ENCODE measurements around the gene NEK4.
"Not testable (repeated sequence)": the region's sequence is repeated elsewhere in the genome, so short reads cannot be mapped to it uniquely, and the experiment has no call there.

Gene NEK4

DNA sequence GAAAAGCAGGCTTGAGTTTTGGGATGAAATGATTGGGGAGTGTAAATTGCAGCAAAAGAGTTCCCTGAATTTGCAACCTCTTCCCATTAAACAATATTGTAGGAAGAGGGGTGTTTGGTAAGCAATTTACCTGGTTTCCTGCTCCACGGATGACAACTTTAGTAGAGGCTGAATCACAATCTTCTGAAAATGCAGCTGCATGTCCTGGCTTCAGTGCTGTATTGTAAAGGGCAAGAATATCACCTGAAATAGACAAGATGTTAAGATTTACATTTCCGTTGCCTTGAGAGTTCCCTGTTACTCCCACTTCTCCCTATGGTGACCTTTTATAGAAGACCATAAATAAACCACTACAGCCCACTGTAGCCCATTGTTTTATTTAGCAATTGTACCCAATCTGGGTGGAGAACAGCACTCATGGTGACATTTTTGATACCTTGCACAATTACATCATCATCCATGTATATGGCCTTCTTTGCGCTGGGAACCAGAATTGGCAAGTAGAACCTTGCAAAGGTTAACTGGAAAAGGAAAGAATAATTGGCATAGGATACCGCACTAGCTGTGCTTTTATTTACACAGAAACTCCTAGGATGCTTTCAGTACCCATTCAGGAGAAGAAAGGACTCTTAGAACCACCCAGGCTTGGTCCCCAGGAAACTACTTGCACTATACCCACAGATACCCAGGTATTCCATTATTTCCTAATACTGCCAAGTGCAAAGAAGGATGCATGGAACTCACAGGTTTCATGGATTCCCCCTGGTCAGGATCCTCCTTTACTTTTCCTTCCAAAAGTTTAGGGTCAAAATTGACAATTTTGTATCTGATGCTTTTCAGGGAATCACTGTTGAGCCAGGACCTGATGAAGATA is 74.7 kb downstream of the NEK4 start:
- no peak for DNase-seq

DNA sequence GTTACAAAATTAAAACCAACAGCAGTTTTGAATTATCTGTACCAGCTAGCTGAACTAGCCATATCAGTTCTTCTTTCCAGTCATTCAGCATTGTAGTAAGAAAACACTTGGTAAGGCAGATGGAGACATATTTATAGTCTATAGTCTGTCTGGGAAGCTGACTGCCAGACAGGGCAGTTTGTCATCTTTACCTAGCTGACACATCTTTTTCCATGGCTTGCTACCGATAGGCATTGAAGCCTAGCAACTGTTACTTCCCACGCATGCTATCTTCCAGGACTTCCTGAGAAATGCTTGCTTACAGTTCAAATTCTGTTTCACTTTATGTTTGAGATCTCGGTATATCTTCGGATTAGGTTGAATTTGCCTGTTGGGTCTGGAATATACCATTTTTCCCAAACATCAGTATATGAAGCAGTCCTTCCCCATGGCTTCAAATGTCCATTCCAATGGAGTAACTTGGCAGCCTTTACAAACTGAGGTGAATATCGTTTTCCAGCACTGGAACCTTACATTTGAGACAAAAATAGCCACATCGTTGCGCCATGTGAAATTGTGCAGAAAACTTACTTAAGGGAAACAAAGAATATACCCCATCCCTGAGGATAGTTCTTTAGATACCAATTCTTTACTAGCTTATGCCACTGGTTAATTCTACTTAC is 76.1 kb downstream of the NEK4 start:
- no peak for DNase-seq

DNA sequence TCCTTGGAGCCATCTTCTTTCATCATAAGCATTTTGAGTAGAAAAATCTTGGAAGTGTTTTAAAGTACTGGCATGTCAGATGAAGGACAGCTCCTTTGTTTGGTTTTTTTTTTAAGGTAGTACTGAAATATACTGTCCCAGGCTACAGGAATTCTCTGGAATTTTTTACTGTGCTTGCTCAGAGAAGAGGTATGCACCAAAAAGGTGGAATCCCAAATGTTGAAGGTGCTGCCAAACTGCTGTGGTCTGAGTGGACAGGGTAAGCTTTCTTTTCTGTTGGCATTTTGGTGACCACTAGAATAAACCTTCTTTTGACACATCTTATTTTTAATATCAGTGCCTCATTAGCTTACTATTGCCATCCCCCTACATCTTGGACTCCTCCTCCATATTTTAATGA is 77.7 kb downstream of the NEK4 start:
- no peak for DNase-seq

DNA sequence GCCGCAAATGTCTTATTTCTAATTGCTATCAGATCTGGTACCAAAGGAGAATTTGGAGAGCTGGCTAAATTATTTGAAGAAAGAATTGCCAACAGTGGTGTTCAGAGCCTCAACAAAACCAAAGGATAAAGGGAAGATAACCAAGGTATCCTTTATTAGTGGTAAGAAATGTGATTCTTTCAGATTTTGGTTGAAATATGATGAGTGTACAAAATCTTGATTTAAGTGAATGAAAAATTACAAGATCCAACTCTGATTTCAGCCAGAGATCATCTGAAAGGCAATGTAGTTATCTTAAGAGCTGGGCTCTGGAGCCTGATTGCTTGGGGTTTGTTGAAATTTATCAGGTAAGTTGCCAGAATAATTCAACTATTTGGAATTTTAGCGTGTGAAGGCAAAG is 80.2 kb downstream of the NEK4 start:
- DNase-seq, result no peak

DNA sequence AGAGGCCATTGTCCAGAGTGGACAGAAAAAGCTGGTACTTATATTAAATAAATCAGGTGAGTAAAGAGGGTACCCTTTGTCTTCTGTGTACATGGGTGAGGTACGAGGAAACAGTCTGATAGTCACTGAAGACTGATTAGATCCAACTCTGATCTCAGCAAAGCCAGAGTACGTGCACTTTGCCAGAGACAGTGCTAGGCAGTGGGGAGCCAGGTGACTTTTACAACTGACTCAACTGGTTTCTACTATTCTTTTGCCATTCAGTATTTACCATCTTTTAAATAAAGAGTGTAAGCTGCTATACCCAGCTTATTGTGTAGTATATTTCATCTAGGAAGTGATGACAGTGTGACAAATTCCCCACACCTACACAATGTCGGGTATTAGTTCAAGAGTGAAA is 81.6 kb downstream of the NEK4 start:
- no peak for DNase-seq

DNA sequence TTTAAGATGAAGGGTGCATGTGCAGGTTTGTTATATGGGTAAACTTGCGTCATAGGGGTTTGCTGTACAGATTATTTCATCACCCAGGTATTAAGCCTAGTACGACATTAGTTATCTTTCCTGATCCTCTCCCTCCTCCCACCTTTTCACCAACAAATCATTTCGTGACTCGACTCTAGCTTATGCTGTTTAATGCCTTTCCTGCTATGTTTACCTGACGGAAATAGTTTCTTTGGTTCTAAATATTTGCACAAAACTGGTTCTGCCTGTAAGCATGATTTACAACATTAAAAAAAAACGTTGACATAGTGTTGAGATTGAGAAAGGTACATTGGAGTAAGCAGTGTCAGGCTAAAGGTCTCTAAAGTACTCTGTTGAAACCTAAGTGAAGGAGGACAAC is 82.5 kb downstream of the NEK4 start:
- no peak for DNase-seq

DNA sequence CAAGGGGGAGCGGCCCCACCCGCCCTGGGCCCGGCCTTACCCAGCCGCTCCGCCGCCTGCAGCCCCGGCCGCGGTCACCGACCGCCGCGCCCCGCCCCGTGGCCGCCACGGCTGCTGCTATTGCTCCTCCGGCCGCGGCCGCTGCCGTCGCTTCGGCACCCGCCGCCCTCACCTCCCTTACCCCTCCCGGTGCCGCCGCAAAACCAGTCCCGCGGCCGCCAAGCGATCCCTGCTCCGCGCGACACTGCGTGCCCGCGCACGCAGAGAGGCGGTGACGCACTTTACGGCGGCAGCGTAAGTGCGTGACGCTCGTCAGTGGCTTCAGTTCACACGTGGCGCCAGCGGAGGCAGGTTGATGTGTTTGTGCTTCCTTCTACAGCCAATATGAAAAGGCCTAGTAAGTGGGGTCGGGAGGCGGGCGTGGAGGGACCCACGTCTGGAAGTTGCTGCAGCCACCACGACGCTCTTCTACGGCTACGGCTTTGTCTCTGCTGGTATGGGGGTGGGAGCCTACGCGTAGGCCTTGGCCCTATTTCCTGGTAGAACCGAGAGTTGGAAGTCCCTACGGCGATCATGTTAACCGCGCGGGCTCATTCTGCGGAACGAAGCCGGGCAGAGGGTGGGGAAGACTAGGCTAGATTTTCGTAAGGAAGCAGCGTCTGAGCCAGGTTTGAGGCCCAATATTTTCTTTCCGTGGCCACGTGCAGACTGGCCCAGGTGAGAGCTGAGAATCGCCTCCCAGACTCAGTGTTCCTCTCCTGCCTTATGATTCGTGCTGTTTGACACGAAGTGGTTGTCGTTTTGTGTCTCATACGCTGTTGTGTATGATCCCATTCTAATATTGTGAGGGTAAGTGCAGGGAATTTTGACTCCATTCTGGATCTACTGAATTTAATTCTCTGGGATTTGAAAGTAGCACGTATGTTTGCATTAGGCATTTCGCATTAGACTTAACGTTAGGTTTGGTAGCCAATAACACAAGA is 84.7 kb downstream of the NEK4 start, which contains the start of the genes GNL3 and PBRM1:
TSS of gene GNL3 (plus strand) at position 324 of the 983 bp plus-strand sequence. CDS start at position 385, 61 bp downstream.
TSS of gene PBRM1 (minus strand) at position 205 of the 983 bp plus-strand sequence.
- peak; percentile 81 for DNase-seq

DNA sequence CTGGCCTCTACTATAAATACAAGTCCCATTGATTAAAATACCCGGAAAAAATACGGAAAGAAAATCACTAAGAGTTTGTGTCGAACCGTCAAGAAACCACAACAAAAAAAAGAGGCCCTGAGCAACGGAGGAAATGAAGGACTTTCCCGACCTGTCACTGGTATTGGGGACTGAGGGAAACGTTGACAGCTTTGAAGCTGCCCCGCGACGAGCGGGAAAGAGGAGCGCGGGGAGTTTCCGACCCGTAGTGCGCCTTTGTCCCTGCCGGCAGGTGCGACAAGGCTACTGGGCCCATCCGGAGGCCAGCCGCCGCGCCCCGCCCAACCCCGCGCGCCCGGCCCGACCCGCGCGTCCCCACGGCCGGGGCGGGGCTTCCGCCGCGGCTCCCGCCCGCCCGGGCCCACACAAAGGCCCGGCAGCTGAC is 85.4 kb downstream of the NEK4 start:
- peak; percentile 47 for DNase-seq

DNA sequence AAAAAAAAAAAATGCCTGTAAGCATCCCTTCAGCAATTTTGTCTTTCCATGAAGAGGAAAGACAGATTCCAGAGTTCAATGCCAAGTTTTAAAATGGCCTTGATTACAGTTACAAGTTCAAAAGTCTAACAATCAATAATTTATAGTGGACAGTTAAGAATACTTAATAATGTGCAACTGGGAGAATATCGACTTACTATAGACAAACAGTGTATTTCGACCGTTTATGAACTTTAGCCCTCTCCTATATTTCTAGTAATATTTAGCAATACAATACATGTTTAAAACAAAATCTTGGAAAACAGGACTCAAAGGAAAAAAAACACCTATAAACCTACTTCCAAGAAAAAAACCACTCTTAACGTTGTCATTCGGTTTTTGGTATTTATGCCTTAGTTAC is 86.6 kb downstream of the NEK4 start:
- DNase-seq, result no peak

DNA sequence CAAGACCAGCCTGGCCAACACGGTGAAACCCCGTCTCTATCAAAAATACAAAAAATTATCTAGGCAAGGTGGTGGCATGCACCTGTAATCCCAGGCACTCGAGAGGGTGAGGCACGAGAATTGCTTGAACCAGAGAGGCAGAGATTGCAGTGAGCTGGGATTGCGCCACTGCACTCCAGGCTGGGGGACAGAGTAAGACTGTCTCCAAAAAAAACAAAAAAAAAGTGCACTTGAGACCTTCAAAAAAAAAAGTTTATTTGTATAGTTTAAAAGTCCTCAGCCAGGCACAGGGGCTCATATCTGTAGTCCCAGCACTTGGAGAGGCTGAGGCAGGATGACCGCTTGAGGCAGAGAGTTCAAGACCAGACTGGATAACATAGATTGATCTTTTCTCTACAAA is 87.1 kb downstream of the NEK4 start:
- DNase-seq, result no peak

DNA sequence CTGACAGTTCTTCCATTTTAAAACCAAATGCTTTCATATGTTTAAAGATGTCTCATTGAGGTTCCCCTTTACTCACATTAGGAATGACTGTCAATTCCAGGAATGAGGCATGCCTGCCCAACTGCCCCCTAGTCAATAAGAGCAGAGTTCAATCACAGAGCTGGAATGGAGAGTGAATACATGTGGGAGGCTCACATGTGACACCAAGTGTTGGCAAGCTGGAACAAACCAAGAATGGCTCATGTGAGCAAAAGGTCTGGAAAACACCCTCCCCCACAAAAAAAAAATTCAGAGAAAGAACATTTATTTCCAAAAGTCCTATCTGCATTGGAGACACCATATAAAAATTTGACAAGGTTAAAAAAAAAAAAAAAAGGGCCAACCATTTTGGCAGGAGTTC is 88.7 kb downstream of the NEK4 start:
- no peak for DNase-seq

DNA sequence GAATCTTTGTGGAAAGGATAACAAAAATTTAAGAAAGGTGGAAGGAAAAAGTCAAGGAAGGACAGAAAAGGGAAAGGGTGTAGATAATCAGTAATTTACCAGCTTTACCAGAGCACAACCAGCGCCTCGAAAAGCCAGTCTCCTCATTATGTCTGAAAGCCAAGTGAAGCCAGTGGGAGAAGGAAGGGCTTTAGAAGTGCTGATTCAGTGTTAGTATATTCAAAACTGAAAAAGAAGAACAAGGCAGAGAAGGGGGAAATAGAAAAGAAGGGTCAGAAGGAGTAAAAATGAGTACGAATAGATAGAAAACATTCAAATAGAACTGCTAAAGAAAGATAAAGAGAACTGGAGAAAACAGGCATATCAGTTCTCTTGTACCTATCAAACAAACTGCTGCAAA is 89.1 kb downstream of the NEK4 start:
- no peak for DNase-seq

DNA sequence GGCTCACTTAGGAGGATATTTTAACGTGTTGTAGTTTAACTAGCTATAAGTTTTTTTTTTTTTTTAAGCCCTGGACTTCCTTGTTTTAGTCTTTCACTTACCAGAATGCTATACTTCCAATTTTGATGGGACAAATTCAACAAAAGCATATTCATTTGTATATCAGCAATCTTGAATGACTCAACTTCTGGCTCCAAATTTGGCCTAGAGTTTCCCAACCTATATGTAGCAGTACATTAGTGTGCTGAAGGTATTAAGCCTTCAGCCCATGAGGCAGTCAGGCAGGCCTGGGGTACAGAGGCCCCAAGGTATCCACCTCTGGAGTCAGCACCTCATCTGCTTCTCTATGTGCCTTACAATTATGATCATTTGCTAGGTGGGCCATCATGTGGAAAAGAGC is 90.9 kb downstream of the NEK4 start:
- no peak for DNase-seq

DNA sequence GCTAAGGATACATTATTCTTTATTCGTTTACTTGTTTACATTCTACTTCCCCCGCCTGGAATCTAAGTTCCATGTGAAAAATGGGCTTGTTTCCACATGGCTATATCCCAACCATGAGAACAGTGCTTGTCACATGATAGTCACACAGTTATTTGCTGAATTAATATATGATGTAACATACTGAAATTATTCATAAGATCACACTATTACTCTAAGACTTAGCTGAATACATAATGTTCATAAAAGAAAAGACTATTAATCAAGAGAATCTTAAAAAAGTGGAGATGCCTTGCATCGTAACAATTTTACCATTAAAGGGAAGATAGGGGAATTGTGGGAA is 91.6 kb downstream of the NEK4 start:
- DNase-seq, result no peak

DNA sequence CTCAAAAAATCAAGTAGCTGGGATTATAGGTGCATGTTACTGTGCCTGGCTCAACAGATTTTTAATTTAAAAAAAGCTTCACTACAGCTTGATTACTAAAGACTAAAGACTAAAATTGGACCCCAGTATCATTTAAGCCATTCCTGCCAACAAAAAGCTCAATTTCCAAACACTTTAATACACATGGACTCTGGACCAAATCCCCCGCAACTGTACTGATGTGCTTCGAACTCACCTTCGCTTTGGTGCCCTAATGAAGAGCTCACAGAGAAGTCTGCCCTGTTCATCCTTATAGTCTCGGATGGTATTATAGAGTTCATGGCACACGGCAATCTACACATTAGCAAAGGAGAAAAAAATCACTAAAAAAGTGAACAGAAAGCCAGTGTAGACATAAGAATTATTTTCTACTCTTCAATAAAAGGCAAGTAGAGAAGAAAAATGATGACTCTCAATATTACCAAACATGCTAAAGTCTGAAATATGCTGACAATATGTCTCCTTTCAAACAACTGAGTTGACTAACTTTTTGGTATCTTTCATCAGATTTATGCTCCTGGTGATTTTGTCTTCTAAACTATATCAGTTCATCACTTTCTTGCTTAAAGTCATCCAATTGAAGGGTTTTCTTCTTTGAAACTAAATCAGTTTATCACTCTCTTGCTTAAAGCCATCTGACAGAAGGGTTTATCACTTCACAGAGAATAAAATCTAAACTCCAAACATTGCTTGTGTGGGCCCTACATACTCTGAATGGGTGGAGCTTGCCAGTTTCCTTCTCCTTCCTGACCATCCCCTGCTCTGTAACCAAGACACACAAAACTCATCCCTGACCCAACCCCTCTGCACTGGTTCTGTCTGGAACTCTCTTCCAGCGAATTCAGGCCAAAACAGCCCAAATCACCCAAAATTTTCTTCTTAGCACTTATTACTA is 92.2 kb downstream of the NEK4 start:
- DNase-seq, result no peak

DNA sequence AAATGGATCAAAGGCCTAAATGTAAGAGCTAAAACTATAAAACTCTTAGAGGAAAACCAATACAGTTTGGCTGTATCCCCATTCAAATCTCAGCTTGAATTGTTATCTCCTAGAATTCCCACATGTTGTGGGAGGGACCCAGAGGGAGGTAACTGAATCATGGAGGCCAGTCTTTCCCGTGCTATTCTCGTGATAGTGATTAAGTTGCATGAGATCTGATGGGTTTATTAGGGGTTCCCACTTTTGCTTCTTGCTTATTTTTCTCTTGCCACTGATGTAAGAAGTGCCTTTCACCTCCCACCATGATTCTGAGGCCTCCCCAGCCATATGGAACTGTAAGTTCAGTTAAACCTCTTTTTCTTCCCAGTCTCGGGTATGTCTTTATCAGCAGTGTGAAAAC is 94.5 kb downstream of the NEK4 start:
- not testable (repeated sequence) for DNase-seq

DNA sequence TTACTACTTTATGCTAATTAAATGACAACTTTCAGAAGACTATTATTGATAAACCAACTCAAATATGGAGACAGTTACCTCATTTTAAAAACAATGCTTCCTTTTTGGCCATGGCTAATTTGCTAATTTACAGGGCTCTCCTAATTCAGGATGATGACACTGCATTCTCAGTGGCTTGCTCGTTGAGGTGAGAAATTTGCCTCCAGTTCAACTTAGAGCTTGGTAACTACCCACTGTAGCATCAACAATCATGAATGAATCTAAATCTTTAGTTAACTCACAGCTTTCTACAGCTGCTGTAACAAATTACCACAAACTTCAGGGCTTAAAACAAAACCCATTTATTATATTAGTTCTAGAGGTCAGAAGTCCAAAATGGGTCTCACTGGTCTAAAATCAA is 99.1 kb downstream of the NEK4 start:
- no peak for DNase-seq

DNA sequence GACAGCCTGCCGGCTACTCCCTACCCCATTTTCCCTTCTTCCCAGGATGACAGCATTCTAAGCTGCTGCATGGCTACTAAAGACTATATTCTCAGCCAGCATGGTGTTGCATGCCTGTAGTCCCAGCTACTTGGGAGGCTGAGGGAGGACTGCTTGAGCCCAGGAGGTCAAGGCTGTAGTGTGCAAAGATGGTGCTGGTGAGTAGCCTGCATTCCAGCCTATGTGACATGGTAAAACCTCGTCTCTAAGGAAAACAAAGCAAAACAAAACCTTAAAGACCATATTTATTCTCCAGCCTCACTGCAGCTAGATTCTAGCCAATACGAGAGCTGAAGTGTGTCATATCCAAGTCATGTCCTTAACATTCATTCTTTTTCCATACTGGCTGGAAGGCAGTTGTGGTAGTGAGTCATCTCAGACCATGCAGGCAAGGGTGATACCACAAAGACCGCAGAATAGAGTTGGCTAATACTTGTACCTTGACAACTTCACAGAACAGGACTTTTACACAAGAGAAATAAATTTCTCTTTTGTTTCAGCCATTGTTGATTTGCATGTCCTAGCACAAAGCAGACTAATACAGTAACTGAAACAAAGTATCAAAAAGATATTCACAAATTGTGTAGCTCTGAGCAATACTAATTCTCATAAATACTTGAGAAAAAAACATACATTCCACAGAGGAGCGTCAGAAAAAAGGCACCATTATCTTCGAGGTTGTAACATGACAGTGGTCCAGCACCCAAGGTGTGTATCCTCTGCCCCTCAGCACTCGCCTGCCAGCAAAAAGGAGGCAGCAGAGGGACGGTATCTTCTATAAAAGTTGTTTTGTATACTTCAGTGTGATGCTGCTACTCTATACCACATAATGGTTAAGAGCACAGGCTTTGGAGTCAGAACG is 99.9 kb downstream of the NEK4 start:
- no peak for DNase-seq

DNA sequence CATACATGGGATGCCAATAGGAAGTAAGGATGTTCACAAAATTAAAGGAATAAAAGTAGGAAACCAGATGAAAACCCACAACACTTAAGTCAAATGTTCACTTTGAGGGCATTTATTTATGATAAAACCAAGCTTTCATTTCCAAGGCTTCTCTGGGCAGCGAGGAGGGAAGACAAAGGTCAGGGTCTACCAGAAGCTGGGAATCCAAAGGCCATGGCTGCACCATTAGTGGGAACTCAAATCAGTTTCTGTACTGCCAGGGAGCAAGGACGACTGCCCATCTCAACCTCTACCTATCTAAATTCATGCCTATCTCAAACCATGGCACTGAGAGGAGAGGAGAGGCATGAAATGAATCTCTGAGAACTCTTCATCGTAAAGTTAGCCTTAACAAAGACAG is 107.6 kb downstream of the NEK4 start:
- DNase-seq, result no peak

DNA sequence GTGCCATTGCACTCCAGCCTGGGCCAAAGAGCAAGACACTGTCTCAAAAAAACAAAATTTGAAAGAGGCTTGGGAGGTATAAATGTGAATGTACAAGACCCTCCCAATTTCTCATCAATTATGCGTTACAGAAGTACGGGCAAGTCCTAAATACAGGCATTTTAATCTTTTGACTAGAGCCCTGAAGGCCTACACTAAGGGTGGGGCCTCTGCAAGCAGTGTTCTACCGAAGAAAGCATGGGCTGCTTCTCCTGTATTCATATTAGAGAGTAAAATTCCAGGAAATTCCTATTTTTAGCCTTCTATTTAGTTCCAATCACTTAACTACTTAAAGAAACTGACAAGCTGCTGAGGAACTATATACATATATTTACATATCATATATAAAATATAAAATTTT is 110.7 kb downstream of the NEK4 start:
- no peak for DNase-seq
